GM13977 (cell line): Measurements from ENCODE around the gene ALKAL2.

Experiments used
- DNase-seq: peaks from one replicate; pipeline ENCODE4 v3.0.0; 2012; ENCODE audit warnings: low spot score
- CTCF ChIP-seq: IDR thresholded peaks from 2 replicates; pipeline ENCODE4 v1.5.1; 2012; ENCODE audit warnings: mild to moderate bottlenecking, control low read depth; ENCODE audit not compliant: insufficient read depth; ENCODE audit errors: extremely low read depth, missing control alignments
- in situ Hi-C: fragments of 300-500 bp; cut with MboI; formaldehyde crosslinking; loops from one replicate; pipeline ENCODE4 v1.12.0; 2022; ENCODE audit warnings: low sequenced_read_pairs, low pct_unique_long_range_greater_than_20kb, mixed read lengths, inconsistent platforms; ENCODE audit not compliant: unreplicated experiment

The ALKAL2 gene

GRCh38 chr2:274503-274902 lies 13.4 kb downstream of the ALKAL2 start:
- DNase-seq, result no peak
- in situ Hi-C loops, result no loop called here

GRCh38 chr2:273333-273732 lies 14.6 kb downstream of the ALKAL2 start:
- no peak for TF ChIP-seq CTCF
- in situ Hi-C loops, result no loop called here

More at GRCh38 chr2:274503-274902, 13.4 kb downstream of the ALKAL2 start:
- peak; percentile 17 for TF ChIP-seq CTCF

GRCh38 chr2:271917-272316 lies 16.0 kb downstream of the ALKAL2 start:
- no peak for TF ChIP-seq CTCF
- in situ Hi-C loops, result no loop called here
- no peak for DNase-seq

More at GRCh38 chr2:273333-273732, 14.6 kb downstream of the ALKAL2 start:
- DNase-seq, result no peak

GRCh38 chr2:270861-271260 lies 17.0 kb downstream of the ALKAL2 start:
- no peak for DNase-seq
- in situ Hi-C loops, result no loop called here
- no peak for TF ChIP-seq CTCF

GRCh38 chr2:269356-270030 lies 18.4 kb downstream of the ALKAL2 start:
- TF ChIP-seq CTCF, result no peak
- in situ Hi-C loops, result no loop called here
- no peak for DNase-seq

- DNase-seq, result no peak
- in situ Hi-C loops, result no loop called here
- no peak for TF ChIP-seq CTCF
These were observed 19.6 kb downstream of the ALKAL2 start for GRCh38 chr2:268323-268722.
